GM18868 (cell line): Measurements from ENCODE around the gene CHST6.
"Not testable (repeated sequence)": the region's sequence is repeated elsewhere in the genome, so short reads cannot be mapped to it uniquely, and the experiment has no call there.

Experiments used
- ATAC-seq: cut with Tn5 transposase; IDR thresholded peaks from one replicate; pipeline ENCODE4 v1.9.1; 2021; ENCODE audit warnings: mild to moderate bottlenecking, moderate library complexity; ENCODE audit not compliant: unreplicated experiment

The CHST6 gene

GRCh38 chr16:75477680-75478473, 17.4 kb downstream of the CHST6 start:
- ATAC-seq: peak; percentile 54

- ATAC-seq: no peak
Observed at GRCh38 chr16:75476817-75477216, 18.4 kb downstream of the CHST6 start.

GRCh38 chr16:75475420-75475847, 19.8 kb downstream of the CHST6 start:
- ATAC-seq: no peak

- no peak for ATAC-seq
Observed at GRCh38 chr16:75472908-75473877, 22.0 kb downstream of the CHST6 start.

GRCh38 chr16:75471723-75472633, 23.3 kb downstream of the CHST6 start:
- ATAC-seq: peak; percentile 84

GRCh38 chr16:75466760-75467159, 28.5 kb downstream of the CHST6 start:
- no peak for ATAC-seq

GRCh38 chr16:75464122-75464918, 30.9 kb downstream of the CHST6 start, which contains the start of gene TMEM170A:
TMEM170A (minus strand) TSS chr16:75464689; CDS start chr16:75464600, 89 bp downstream.
- ATAC-seq: peak; percentile 89

GRCh38 chr16:75463389-75464121, 31.7 kb downstream of the CHST6 start:
- peak; percentile 7 for ATAC-seq

GRCh38 chr16:75462806-75463205, 32.4 kb downstream of the CHST6 start:
- ATAC-seq: peak; percentile 18

GRCh38 chr16:75461575-75461974, 33.7 kb downstream of the CHST6 start:
- ATAC-seq: no peak

- no peak for ATAC-seq
Observed at GRCh38 chr16:75460446-75460845, 34.8 kb downstream of the CHST6 start.

- no peak for ATAC-seq
Observed at GRCh38 chr16:75459691-75460090, 35.5 kb downstream of the CHST6 start.

- ATAC-seq: no peak
Observed at GRCh38 chr16:75458439-75458838, 36.8 kb downstream of the CHST6 start.

- no peak for ATAC-seq
Observed at GRCh38 chr16:75458029-75458428, 37.2 kb downstream of the CHST6 start.

- ATAC-seq: no peak
Observed at GRCh38 chr16:75457485-75458021, 37.7 kb downstream of the CHST6 start.

GRCh38 chr16:75456971-75457370, 38.3 kb downstream of the CHST6 start:
- ATAC-seq: no peak

GRCh38 chr16:75456486-75456885, 38.8 kb downstream of the CHST6 start:
- ATAC-seq: not testable (repeated sequence)

GRCh38 chr16:75455677-75456076, 39.6 kb downstream of the CHST6 start:
- no peak for ATAC-seq
